Activated T-helper 2 cell treated with anti-CD3 and anti-CD28 coated beads, Interferon-gamma antibody, Interleukin-2, Interleukin-4, amounts not matched to agents 10 μg/mL and 5 μg/mL and 100 μg/mL, durations not matched to agents 14 hours and 24 hours and 36 hours (primary cell): ENCODE measurements around the gene GOLGA1. TPM values are rescaled to one million over a fixed set of nuclear protein-coding genes. Genes with fewer than 3 reads are reported as not detected.

Experiments
- DNase-seq: peaks from one replicate; pipeline ENCODE4 v3.0.0; 2021; ENCODE audit warnings: low spot score
- H3K27ac Mint-ChIP-seq: one replicate; pipeline ENCODE4 v1.8.0; 2021; ENCODE audit warnings: mixed read lengths
- H3K27me3 Mint-ChIP-seq: one replicate; pipeline ENCODE4 v1.8.0; 2021; ENCODE audit warnings: low read depth, mixed read lengths
- H3K36me3 Mint-ChIP-seq: one replicate; pipeline ENCODE4 v1.8.0; 2021; ENCODE audit warnings: low read depth, mixed read lengths
- H3K4me1 Mint-ChIP-seq: one replicate; pipeline ENCODE4 v1.8.0; 2021; ENCODE audit warnings: low read depth, mixed read lengths
- H3K4me3 Mint-ChIP-seq: one replicate; pipeline ENCODE4 v1.8.0; 2021; ENCODE audit warnings: low read depth, mild to moderate bottlenecking, moderate library complexity, mixed read lengths
- H3K9me3 Mint-ChIP-seq: one replicate; pipeline ENCODE4 v1.8.0; 2021; ENCODE audit warnings: mixed read lengths
- intact Hi-C: fragments of 100-400 bp; cut with micrococcal nuclease; formaldehyde crosslinking; loops from one replicate; pipeline ENCODE4 v1.15.1; 2023
- total RNA-seq: library from RNA; stranded (reverse); gene quantifications from 2 replicates; pipeline ENCODE4 v1.2.3, GENCODE V29; 2022

GOLGA1 gene
- total RNA-seq, 1 donor from 2014 or later = 16.1 TPM

DNA sequence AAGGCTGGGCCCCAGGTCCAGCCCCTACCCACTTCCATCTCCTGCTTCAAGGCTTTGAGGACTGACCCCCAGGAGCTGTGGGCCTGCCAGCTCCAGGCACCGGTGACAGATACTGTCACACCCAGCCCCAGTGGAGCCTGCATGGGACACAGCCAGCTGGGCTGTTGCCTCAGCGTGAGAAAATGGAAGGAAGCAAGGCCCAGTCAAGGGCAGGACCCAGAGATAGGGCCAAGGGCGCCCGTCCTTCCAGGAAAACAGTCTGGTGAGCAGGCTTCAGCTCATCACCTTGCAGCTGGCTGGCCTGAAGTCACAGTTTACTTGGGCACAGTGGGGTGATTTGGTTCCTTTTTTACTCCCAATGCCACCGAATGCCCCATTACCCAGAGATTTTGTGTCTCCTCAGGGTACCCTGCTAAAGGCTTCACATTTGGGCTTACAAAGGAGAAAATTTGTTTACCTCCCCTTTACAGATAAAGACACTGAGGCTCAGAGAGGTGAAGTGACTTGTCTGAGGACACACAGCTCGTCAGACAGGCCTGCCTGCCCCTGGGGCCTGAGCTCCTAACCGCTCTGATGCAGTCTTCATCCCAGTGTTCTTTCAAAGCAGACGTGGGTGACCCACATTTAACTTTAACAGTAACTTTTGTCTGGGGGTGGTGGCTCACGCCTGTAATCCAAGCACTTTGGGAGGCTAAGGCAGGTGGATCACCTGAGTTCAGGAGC, 109.1 kb downstream of the GOLGA1 start:
- Mint-ChIP-seq H3K27me3 (no peaks in the 10 kb centered on the region), H3K36me3 (no peaks in the 10 kb centered on the region), H3K9me3 (no peaks in the 10 kb centered on the region), H3K4me3 (no peak overlapping the region), H3K4me1 (no peaks in the 10 kb centered on the region), H3K27ac (no peak overlapping the region)
- no peak for DNase-seq
- intact Hi-C loops = no loop called here

DNA sequence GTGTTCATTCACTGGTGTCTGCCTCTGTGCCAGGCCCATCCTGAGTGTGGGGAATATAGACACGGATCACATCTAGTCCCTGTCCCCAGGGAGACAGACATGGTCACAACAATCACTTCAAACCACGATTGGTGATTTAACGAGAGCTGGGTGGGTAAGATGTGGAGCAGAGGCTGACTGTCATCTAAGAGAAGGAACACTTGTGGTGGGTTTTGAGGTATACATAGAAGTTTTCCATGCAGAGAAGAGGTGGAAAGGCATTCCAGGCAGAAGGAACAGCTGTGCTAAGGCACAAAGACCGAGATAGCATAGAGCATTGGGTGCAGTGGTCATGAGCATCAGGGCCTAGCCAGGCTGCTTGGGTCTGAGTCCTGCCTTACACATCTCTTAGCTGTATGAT, 110.3 kb downstream of the GOLGA1 start:
- no peak overlapping the region for H3K27ac Mint-ChIP-seq
- no peaks in the 10 kb centered on the region for H3K9me3 Mint-ChIP-seq
- H3K4me1 Mint-ChIP-seq = no peaks in the 10 kb centered on the region
- H3K27me3 Mint-ChIP-seq = no peaks in the 10 kb centered on the region
- intact Hi-C loops = no loop called here
- no peak for DNase-seq
- H3K4me3 Mint-ChIP-seq = no peak overlapping the region
- no peaks in the 10 kb centered on the region for H3K36me3 Mint-ChIP-seq

DNA sequence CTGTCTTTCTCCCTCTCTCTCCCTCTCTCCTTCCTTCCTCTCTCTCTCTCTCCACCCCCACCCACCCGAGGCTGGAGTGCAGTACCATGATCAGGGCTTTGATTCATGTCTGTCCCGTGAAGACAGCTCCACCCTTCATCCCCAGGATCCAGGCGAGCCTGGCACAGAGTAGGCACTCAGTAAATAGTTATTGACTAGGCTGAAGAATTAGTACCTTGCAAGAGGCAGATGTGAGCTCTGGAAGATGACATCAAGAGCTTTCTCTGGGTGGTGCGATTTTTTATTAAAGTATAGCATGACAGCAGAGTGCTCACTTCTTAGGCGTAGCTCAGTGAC, 111.6 kb downstream of the GOLGA1 start:
- intact Hi-C loops = no loop called here
- Mint-ChIP-seq H3K4me1 (no peaks in the 10 kb centered on the region), H3K27ac (no peak overlapping the region), H3K9me3 (no peaks in the 10 kb centered on the region), H3K27me3 (no peaks in the 10 kb centered on the region), H3K4me3 (no peak overlapping the region), H3K36me3 (no peaks in the 10 kb centered on the region)
- no peak for DNase-seq

DNA sequence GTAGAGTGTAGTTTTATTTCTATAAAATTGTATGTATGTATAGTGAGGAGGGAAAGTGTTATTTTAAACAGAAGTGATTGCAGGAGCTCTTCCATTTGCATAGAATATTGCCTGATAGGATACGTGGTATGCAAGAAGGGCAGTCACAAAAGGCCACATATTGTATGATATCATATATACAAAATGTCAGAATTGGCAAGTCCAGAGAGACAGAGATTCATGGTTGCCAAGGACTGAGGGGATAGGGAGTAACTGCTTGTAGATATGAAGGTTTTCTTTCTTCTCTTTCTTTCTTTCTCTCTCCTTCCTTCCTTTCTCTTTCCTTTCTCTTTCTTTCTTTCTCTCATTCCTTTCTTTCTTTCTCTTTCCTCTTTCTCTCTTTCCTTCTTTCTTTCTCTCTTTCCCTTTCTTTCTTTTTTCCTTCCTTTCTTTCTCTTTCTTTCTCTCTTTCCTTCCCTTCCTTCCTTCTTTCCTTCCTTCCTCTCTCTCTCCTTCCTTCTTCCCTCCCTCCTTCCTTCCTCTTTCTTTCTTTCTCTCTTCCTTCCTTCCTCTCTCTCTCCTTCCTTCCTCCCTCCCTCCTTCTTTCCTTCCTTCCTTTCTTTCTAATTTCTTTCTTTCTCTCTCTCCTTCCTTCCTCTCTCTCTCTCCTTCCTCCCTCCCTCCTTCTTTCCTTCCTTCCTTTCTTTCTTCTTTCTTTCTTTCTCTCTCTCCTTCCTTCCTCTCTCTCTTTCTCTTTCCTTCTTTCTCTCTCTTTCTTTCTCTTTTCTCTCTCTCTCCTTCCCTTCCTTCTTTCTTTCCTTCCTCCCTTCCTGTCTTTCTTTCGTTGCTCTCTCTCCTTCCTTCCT, 112.2 kb downstream of the GOLGA1 start:
- DNase-seq = no peak
- intact Hi-C loops = no loop called here
- no peaks in the 10 kb centered on the region for H3K9me3 Mint-ChIP-seq
- no peaks in the 10 kb centered on the region for H3K4me1 Mint-ChIP-seq
- no peaks in the 10 kb centered on the region for H3K27me3 Mint-ChIP-seq
- no peak overlapping the region for H3K4me3 Mint-ChIP-seq
- no peak overlapping the region for H3K27ac Mint-ChIP-seq
- no peaks in the 10 kb centered on the region for H3K36me3 Mint-ChIP-seq

Other genes starting within 250 kb of the GOLGA1 start
- 1.5 and 1.8 TPM in 2 replicates for gene NR6A1, start 169.8 kb downstream of the GOLGA1 start, total RNA-seq
- gene OLFML2A, start 163.9 kb downstream of the GOLGA1 start, total RNA-seq = 0.11 TPM in 1 of 2 replicates, not detected in the other
- gene WDR38, start 87.6 kb downstream of the GOLGA1 start, total RNA-seq = not detected in 2 replicates
- 1,671 and 1,735 TPM in 2 replicates for gene RPL35, start 79.1 kb downstream of the GOLGA1 start, total RNA-seq
- 76.4 and 76.7 TPM in 2 replicates for gene ARPC5L, start 79.0 kb downstream of the GOLGA1 start, total RNA-seq
- gene SCAI, start 202.4 kb upstream of the GOLGA1 start, total RNA-seq = 14.2 and 15.9 TPM in 2 replicates
- gene PPP6C, start 248.7 kb upstream of the GOLGA1 start, total RNA-seq = 44.3 and 44.9 TPM in 2 replicates